Cardiac muscle cell (in vitro differentiated cells and primary cell): Measurements from ENCODE around the gene SKI. TPM values are rescaled to one million over a fixed set of nuclear protein-coding genes. Genes with fewer than 3 reads are reported as not detected.

Source experiments
- DNase-seq, 2 donors: peaks; one replicate each; pipeline versions ENCODE4 v3.0.0 to v3.0.0-alpha.2; 2010 to 2017; ENCODE audit warnings: low read depth in 1 of 2, low spot score in 1 of 2
- H3K27ac ChIP-seq: fragments of 200-600 bp; sonication (generic); 2 replicates; pipeline ENCODE4 v1.5.1; 2016
- H3K27me3 ChIP-seq: fragments of 200-600 bp; sonication (generic); 2 replicates; pipeline ENCODE4 v1.6.0; 2016; ENCODE audit warnings: control low read depth
- H3K36me3 ChIP-seq: fragments of 200-600 bp; sonication (generic); 2 replicates; pipeline ENCODE4 v1.5.1; 2016; ENCODE audit warnings: control low read depth
- H3K4me1 ChIP-seq: fragments of 200-600 bp; sonication (generic); 2 replicates; pipeline ENCODE4 v1.8.1; 2017; ENCODE audit warnings: low read depth, mild to moderate bottlenecking, mixed run types
- H3K4me3 ChIP-seq: fragments of 200-600 bp; sonication (generic); 2 replicates; pipeline ENCODE4 v1.5.1; 2016; ENCODE audit warnings: mild to moderate bottlenecking
- H3K9me3 ChIP-seq: fragments of 200-600 bp; sonication (generic); 2 replicates; pipeline ENCODE4 v1.5.1; 2017; ENCODE audit warnings: low read depth, mild to moderate bottlenecking, control low read depth
- CTCF ChIP-seq: IDR thresholded peaks from 2 replicates; pipeline ENCODE4 v1.5.1; 2012; ENCODE audit warnings: low read depth, mild to moderate bottlenecking, low read length
- polyA plus RNA-seq: library from polyadenylated mRNA; unstranded; fragments of >200 nt; fragmentation: Nextera tagmentation; extraction: Ambion mirVana; gene quantifications from 2 replicates; pipeline ENCODE4 v1.2.1, GENCODE V29; 2016
- total RNA-seq: library from RNA; depleted of rRNA; stranded (reverse); fragments of >200 nt; gene quantifications from 2 replicates; pipeline ENCODE4 v1.2.3, GENCODE V29; 2016

The SKI gene
- total and polyA plus RNA-seq, 2 experiments from 2014 or later: 2.7 to 31.9 TPM

GRCh38 chr1:2336499-2336898 is 108.4 kb downstream of the SKI start:
- no peak overlapping the region for H3K4me3 ChIP-seq
- no peak overlapping the region for H3K27ac ChIP-seq
- no peaks in the 10 kb centered on the region for H3K4me1 ChIP-seq
- no peaks in the 10 kb centered on the region for H3K27me3 ChIP-seq
- H3K36me3 ChIP-seq: no peaks in the 10 kb centered on the region
- TF ChIP-seq CTCF: no peak
- no peak for DNase-seq
- H3K9me3 ChIP-seq: no peaks in the 10 kb centered on the region

GRCh38 chr1:2337081-2337480 is 109.0 kb downstream of the SKI start:
- Histone ChIP-seq H3K36me3 (no peaks in the 10 kb centered on the region), H3K4me1 (no peaks in the 10 kb centered on the region), H3K27ac (no peak overlapping the region), H3K4me3 (no peak overlapping the region), H3K27me3 (no peaks in the 10 kb centered on the region), H3K9me3 (no peaks in the 10 kb centered on the region)
- no peak for TF ChIP-seq CTCF
- no peak for DNase-seq

GRCh38 chr1:2337501-2337900 is 109.4 kb downstream of the SKI start:
- no peaks in the 10 kb centered on the region for H3K4me1 ChIP-seq
- no peak overlapping the region for H3K4me3 ChIP-seq
- no peak for TF ChIP-seq CTCF
- no peak for DNase-seq
- H3K9me3 ChIP-seq: no peaks in the 10 kb centered on the region
- no peaks in the 10 kb centered on the region for H3K27me3 ChIP-seq
- H3K36me3 ChIP-seq: no peaks in the 10 kb centered on the region
- no peak overlapping the region for H3K27ac ChIP-seq

- Histone ChIP-seq H3K36me3 (no peaks in the 10 kb centered on the region), H3K27ac (no peak overlapping the region), H3K4me3 (no peak overlapping the region), H3K4me1 (no peaks in the 10 kb centered on the region), H3K27me3 (no peaks in the 10 kb centered on the region), H3K9me3 (no peaks in the 10 kb centered on the region)
- no peak for TF ChIP-seq CTCF
- DNase-seq: no peak
Observed at GRCh38 chr1:2339206-2340085, 111.3 kb downstream of the SKI start.

- Histone ChIP-seq H3K27ac (no peak overlapping the region), H3K9me3 (no peaks in the 10 kb centered on the region), H3K36me3 (no peaks in the 10 kb centered on the region), H3K4me1 (no peaks in the 10 kb centered on the region), H3K4me3 (no peak overlapping the region), H3K27me3 (no peaks in the 10 kb centered on the region)
- no peak for TF ChIP-seq CTCF
- DNase-seq: no peak
Observed at GRCh38 chr1:2340086-2340917, 112.2 kb downstream of the SKI start.
